Myocyte (in vitro differentiated cells): ENCODE data around the gene STEAP3. TPM values are rescaled to one million over a fixed set of nuclear protein-coding genes. Genes with fewer than 3 reads are reported as not detected.

Experiments
- DNase-seq: peaks from one replicate; pipeline ENCODE4 v3.0.0-alpha.2; 2012; ENCODE audit warnings: low read depth
- total RNA-seq: library from RNA; depleted of rRNA; stranded (reverse); fragments of >200 nt; gene quantifications from 2 replicates; pipeline ENCODE4 v1.2.3, GENCODE V29; 2014

The STEAP3 gene
- total RNA-seq, 1 donor from 2014 or later, result 60.7 TPM

DNA sequence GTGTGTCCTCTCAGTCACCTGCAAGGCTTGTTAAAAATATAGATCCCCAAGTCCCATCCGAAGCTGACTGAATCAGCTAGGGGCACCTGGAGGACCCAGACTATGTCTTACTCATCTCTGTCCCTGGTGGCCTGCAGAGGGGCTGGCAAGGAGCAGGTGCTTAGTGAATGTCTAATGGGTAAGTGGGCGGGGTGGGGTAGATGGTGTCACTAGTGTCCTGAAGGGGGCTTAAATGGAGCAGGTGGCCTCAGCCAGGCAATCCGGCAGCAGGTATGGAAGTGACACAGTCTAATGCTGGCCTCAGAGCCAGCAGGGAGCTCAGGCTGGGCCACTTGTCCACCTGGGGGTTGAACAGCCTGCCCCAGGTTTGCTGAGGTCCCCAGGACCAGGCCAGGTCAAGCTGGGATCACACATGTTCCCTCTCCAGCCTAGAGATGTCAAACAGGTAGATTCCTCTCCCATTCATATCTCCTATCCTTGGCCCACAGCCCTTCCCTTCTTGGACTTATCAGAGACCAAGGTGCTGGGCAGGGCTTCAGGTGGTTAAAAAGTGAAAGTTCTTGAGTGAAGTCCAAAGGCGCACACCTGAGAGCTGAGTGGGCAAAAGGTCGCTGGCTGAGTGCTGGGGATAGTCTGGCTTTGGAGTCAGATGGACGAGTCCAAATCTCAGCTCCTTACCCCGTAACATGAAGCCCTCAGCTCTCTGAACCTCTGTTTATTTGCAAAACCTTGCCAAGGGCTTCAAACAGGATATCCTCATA lies 1.7 kb downstream of the STEAP3 start:
- no peak for DNase-seq

DNA sequence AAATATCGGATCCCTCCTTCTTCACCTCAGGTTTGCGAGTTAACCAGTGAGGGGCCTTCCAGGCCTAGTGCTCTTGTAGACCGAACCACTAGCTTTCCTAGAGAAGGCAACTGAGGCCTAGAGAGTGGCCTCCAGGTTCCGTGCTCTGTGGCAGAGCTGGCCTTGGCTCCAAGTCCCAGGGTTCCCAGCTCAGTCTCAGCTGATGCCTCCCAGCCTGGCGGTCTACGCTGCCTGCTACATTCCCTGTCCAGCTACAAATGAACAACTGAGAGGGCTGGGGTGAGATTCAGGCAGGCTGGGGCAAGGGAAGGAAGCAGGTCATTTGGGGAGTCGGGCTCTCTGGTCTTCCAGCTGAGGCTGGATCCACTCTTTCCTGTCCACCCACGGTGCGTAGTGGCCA lies 2.3 kb downstream of the STEAP3 start:
- DNase-seq, result no peak

- DNase-seq, result no peak
Observed at GRCh38 chr2:119227346-119227745, 3.7 kb downstream of the STEAP3 start.

- no peak for DNase-seq
Observed at GRCh38 chr2:119228136-119228535, 4.5 kb downstream of the STEAP3 start.

GRCh38 chr2:119228964-119229363 lies 5.3 kb downstream of the STEAP3 start:
- DNase-seq, result no peak

DNA sequence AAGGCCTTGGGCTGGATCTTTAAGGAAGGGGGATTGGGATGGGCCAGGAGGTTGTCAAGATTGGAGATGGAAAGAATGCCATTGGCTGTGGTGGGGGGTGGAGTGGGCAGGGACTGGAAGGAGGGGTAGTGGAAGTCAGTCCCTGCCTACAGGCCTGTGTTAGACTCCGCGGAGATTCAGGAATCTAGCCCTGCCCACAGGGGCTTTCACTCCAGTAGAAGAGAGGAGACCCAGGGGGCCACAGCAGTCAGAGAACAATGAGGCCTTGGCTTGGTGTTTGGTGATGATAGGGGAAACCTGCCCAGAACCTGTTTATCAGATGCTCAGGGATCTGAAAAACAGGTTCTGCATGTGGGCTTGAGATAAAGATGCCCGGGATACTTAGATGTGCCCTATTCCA lies 6.1 kb downstream of the STEAP3 start:
- no peak for DNase-seq

- no peak for DNase-seq
Observed at GRCh38 chr2:119230219-119231185, 6.9 kb downstream of the STEAP3 start.

GRCh38 chr2:119231975-119232665 lies 8.5 kb downstream of the STEAP3 start:
- DNase-seq, result no peak

DNA sequence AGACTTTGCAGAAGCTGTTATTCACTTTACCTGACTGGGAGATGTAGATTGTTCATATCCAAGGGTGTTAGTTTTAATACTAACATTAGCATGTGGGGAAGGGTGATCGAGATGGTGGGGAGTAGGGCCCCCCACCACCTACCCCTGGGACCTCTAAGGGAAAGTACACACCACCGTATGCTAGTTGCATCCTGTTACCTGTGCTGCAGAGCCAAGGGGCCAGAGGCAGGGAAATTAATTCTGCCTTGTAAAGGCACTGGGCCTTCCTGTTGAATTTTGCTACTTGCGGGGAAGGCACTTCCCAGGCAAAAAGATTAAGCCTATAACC lies 9.0 kb downstream of the STEAP3 start:
- DNase-seq, result no peak

DNA sequence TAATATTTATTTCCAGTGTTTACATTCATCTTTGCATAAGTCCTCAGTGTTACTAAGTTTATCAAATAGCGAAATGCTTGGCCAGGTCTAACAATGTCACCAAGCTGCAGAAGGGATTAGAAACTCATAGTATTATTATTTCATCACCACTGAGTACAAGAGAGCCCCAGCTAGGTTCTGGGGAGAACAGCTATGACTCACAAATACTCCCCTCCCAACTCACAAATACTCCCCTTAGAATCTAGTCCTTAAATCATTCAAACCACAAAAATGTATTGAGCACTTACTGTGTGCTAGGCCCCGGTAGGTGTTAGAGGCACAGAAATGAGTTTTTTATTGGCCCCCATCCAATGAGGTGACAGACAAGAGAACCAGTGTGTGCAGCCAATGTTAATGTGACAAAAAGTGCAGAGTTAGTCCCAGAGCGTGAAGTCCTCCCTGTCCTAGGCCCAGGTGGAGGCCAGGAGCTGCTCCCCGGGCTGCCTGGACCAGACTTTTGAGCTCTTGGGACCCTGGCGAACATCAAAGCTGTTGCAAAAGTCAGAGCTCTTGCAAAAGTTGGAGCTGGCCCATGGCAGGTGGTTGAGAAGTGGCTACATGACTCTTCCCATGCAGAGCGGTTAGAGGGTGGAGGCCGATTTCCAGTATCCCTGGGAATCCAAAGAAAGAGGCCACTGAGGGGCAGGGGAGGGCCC lies 9.8 kb downstream of the STEAP3 start:
- no peak for DNase-seq

DNA sequence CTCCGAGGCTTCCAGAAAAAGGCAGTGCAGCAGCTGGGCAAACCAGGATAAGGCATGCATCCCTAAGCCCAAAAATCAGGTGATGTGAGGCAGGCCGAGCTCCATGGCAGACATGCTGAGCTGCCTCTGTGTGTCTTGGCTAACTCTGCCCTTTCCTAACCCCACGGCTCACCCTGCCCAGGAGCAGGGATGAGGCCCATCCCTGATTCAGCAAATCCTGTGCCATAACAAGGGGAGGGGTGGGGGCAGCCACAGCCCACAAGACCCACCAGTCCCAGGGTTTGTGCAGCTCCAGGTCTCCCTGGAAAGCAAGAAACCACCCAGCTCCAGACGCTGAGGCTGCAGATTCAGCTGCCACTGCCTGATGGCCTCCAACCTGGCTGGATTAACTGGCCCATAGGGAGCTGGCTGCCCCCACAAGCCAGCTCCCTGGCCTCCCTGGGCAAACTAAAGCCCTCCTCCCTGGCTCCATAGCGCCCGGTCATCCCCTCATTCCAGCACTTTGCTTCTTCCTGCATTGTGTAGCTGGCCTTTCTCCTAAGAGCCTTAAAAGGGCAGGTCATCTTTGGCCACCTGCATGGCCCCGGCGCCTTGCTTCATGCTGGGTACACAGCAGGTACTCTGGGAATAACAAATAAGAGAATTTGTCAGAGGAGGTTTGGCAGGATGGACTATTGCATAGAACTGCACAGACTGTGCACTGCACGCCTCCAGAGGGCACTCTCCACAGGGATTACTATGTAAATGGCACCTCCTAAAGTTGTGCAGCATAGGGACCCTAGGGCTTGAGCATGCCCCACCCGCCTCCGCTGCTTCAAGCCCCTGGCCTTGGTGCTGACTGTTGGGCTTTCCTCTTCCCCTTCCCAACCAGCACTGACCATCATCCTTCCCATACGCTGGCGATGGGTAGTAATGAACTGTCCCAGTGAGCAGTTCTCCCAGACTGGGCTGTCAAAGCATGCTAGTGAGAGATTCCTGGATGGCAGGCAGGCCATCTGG lies 10.7 kb downstream of the STEAP3 start:
- DNase-seq, result no peak

DNA sequence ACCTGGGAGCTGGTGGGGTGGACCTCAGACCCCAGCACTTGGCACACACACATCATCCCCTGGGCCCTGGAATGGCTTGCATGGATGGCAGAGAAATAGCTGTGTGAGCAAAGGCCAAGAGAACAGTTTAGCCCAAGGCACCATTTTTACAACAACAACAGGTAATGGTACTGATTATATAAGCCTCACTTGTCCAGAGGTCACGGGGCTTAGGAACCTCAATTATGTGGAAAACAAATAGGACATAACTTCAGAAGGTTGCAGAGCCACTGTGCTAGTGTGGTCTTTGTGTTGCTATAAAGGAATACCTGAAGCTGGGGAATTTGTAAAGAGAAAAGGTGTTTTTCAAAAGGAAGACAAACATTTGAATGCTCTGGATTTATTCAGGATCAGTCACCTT lies 13.2 kb downstream of the STEAP3 start:
- no peak for DNase-seq

DNA sequence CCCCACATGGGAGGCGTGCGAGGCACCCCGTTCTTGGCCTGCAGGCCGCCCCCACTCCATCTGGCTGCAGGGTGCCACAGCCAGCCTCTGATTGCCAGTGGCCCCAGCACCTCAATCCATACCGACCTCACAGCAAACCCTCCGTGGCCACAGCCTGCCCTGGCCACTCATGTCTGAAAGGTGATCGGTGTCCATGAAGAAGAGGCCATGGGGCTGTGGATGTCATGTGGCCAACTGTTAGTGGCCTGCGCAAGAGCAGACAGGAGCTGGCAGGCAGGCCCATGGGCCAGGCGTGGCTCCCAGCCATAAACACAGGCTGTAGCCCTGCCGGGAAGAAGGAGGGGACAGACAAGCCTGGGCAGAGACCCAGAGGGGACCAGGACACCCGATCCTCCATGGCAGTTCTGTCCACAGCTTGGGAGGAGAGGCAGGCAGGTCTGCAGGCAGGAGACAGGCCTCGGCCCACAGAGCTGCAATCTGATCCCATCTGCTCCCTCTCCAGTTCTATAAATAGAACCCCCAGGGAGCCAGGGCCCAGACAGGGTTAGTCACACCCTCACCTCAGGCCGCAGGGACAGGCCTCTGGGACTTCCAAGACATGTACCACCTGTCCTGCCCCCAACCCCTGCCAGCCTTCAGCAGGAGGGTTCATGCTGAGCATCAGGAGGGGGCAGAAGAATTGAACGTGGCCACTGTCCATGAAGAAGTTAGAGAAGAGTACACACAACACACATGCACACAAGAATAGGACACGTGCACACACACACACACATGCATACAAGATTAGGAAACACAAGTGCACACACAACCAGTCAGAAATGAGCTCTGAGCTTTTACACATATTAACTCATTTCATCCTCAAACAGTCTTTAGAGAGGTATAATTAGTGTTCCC lies 16.9 kb downstream of the STEAP3 start:
- DNase-seq, result peak; percentile 99

GRCh38 chr2:119241205-119241532 lies 17.5 kb downstream of the STEAP3 start:
- DNase-seq, result no peak

DNA sequence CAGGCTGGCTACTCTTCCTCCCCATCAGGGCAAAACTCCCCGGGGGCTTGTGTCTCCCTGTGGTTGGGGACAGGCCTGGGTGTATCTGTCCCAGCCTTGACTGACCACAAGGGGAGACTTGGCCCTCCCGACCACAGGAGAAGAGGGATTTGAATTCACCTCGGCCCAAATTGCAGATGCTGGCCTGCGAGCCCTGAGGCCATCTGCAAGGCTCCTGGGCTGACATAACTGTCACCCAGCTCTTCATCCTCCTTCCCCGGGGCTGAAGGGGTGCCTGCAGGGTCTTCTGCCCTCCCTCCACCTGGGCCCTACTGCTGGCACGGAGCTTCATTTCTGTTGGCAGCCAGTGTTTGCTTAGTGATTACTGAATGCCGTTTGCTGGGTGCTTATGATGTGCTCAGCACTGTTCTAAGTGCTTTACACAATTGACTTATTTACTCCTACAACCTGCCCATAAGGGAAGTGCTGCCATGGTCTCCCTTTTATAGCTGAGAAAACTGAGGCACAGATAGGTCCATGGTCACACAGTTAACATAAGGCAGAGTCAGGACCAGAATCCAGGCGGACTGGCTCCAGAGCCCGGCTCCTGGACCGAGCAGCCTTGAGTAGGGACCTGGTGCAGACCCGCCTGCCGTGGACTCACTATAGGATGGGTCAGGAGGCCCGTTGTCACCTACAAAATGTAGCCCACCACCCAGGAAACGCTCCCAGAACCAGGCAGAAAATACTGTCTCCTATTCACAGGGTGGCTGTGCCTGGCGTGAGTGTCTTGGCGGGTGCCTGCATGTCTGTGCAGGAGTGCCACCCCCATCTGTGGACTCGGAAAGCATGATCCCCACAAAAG lies 18.9 kb downstream of the STEAP3 start:
- DNase-seq, result no peak

- DNase-seq, result no peak
Observed at GRCh38 chr2:119243621-119244020, 20.0 kb downstream of the STEAP3 start.

GRCh38 chr2:119245076-119245840 lies 21.6 kb downstream of the STEAP3 start:
- no peak for DNase-seq
